ENCODE data around the gene BNIP5.

The BNIP5 gene

GRCh38 chr6:36322591-36322990 lies 14.1 kb downstream of the BNIP5 start:
- DNase-seq (ENCODE audit: low read depth), result no peak

GRCh38 chr6:36320475-36320874 lies 16.2 kb downstream of the BNIP5 start:
- DNase-seq (ENCODE audit: low read depth), result no peak

GRCh38 chr6:36319821-36320220 lies 16.9 kb downstream of the BNIP5 start:
- DNase-seq (ENCODE audit: low read depth), result no peak

- no peak for DNase-seq (ENCODE audit: low read depth)
Measured at GRCh38 chr6:36319436-36319762, 17.3 kb downstream of the BNIP5 start.

GRCh38 chr6:36318690-36319435 lies 17.8 kb downstream of the BNIP5 start:
- no peak for DNase-seq (ENCODE audit: low read depth)

GRCh38 chr6:36317623-36318022 lies 19.1 kb downstream of the BNIP5 start:
- DNase-seq (ENCODE audit: low read depth), result no peak

GRCh38 chr6:36315921-36316320 lies 20.8 kb downstream of the BNIP5 start:
- DNase-seq (ENCODE audit: low read depth), result no peak

GRCh38 chr6:36314221-36315014 lies 22.3 kb downstream of the BNIP5 start:
- no peak for DNase-seq (ENCODE audit: low read depth)

GRCh38 chr6:36313649-36313936 lies 23.1 kb downstream of the BNIP5 start:
- no peak for DNase-seq (ENCODE audit: low read depth)

- DNase-seq (ENCODE audit: low read depth), result no peak
Measured at GRCh38 chr6:36312854-36313648, 23.6 kb downstream of the BNIP5 start.

GRCh38 chr6:36309900-36310299 lies 26.8 kb downstream of the BNIP5 start:
- DNase-seq (ENCODE audit: low read depth), result no peak

GRCh38 chr6:36309203-36309602 lies 27.5 kb downstream of the BNIP5 start:
- no peak for DNase-seq (ENCODE audit: low read depth)

GRCh38 chr6:36308514-36308913 lies 28.2 kb downstream of the BNIP5 start:
- no peak for DNase-seq (ENCODE audit: low read depth)

GRCh38 chr6:36306375-36306774 lies 30.3 kb downstream of the BNIP5 start:
- DNase-seq (ENCODE audit: low read depth), result no peak

- DNase-seq (ENCODE audit: low read depth), result no peak
Measured at GRCh38 chr6:36305885-36306284, 30.8 kb downstream of the BNIP5 start.

GRCh38 chr6:36302227-36302976 lies 34.3 kb downstream of the BNIP5 start:
- DNase-seq (ENCODE audit: low read depth), result peak; percentile 91

GRCh38 chr6:36301781-36302180 lies 34.9 kb downstream of the BNIP5 start:
- no peak for DNase-seq (ENCODE audit: low read depth)

GRCh38 chr6:36301085-36301658 lies 35.5 kb downstream of the BNIP5 start:
- no peak for DNase-seq (ENCODE audit: low read depth)

- DNase-seq (ENCODE audit: low read depth), result no peak
Measured at GRCh38 chr6:36298027-36298426, 38.7 kb downstream of the BNIP5 start.

- DNase-seq (ENCODE audit: low read depth), result no peak
Measured at GRCh38 chr6:36297511-36297910, 39.2 kb downstream of the BNIP5 start.

- DNase-seq (ENCODE audit: low read depth), result no peak
Measured at GRCh38 chr6:36297051-36297450, 39.6 kb downstream of the BNIP5 start.

- no peak for DNase-seq (ENCODE audit: low read depth)
Measured at GRCh38 chr6:36296240-36296639, 40.4 kb downstream of the BNIP5 start.
